ENCODE data around the gene CD244.
"Not testable (repeated sequence)": the region's sequence is repeated elsewhere in the genome, so short reads cannot be mapped to it uniquely, and the experiment has no call there.

The CD244 gene, protein sequence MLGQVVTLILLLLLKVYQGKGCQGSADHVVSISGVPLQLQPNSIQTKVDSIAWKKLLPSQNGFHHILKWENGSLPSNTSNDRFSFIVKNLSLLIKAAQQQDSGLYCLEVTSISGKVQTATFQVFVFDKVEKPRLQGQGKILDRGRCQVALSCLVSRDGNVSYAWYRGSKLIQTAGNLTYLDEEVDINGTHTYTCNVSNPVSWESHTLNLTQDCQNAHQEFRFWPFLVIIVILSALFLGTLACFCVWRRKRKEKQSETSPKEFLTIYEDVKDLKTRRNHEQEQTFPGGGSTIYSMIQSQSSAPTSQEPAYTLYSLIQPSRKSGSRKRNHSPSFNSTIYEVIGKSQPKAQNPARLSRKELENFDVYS

DNA sequence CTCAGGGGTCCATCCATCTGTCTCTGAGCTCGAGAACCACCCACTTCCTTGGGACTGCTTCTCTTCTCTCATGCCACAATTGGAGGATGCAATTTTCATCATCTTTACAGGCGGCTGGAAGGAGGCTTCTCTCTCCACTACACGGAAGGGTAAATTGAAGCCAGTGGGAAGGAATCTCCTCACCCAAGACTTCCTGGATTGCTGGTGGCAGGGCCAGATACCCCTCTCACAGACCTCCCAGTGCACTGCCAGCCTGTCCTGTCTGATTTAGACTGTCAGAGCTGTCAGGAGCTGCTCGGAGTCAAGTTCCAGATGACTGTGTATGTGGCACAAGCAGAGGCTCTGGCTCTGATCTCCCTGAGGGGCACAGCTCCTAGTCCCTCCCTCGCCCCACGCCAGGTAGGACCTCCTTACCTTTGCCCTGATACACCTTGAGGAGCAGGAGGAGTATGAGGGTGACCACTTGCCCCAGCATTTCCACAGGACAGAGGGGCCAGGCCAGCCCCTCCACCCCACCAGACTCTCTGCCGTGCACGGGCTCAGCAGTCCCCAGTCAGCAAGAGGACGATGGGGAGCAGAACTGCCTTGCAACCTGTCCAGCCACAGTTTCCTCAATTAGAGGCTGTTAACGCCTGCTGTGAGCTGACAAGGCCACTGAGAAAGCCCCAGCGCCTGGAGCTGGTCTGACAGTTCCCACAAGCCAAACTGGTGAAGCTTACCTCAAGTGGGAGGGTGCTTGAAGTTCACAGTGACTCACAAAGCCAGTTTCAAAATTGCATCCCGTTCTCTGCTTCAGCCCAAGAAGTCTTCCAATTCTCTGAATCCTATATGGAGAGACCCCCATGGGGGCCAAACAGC is at the start of gene CD244:
Gene CD244, minus strand, starts transcription at position 685 of the 858 bp plus-strand sequence. Its CDS starts 210 bp downstream, at position 475.
- FAIRE-seq: no peak
- no peak for DNase-seq (ENCODE audit: insufficient read length, low spot score)

GRCh38 chr1:160911925-160912324 is 49.2 kb upstream of the CD244 start:
- DNase-seq (ENCODE audit: insufficient read length, low spot score) (no peak), FAIRE-seq (no peak)

GRCh38 chr1:160911441-160911840 is 48.8 kb upstream of the CD244 start:
- no peak for DNase-seq (ENCODE audit: insufficient read length, low spot score)
- no peak for FAIRE-seq

DNA sequence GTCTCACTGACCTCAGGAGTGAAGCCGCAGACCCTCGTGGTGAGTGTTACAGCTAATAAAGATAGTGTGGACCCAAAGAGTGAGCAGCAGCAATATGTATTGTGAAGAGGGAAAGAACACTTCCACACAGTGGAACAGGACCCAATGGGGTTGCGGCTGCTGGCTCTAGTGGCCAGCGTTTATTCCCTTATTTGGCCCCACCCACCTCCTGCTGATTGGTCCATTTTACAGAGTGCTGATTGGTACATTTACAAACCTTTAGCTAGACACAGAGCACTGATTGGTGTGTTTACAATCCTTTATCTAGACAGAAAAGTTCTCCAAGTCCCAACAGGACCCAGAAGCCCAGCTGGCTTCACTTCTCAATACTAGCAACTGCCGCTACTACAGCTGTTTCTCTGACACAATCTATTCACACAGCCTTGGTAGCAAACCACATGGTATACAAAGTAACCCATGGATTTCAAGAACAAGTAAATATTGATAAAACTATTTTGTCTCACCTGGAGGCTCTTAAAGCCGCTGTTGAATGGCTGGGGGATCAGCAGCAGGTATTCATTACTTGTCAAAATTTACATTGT is 47.6 kb upstream of the CD244 start:
- FAIRE-seq (no peak), DNase-seq (ENCODE audit: insufficient read length, low spot score) (no peak)

DNA sequence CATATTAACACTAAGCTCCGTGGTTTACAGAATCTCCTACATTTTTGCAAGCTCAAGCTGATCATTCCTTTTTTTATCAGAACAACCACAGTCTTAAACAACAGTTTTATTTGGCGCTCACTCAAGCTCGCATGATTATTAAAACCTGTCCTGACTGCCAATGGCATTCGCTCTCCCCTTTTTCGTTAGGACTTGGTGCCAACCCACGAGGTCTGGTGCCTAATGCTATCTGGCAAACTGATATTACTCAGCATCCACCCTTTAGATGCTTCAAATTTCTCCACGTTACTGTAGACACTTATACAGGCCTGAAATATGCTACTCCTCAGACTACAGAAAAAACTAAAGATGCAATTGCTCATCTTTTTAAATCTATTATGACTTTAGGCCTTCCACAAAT is 45.3 kb upstream of the CD244 start:
- FAIRE-seq: no peak
- no peak for DNase-seq (ENCODE audit: insufficient read length, low spot score)

DNA sequence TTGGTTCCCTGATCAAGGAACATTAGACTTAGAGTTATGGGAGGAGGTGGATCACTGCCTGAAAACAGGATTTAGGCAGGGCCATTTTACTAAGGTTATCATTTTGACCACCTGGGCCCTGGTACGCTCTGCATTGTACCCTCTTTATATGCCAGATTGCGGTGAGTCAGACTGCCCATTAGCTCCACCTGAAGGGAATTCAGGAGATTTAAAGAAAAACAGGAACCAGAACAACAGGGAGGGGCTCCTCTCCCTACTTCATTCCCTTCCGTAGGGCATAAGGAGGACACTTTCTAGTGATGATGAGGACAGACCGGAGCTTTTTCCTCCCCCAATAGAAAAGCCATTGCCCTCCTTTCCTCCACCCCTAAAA is 42.9 kb upstream of the CD244 start:
- FAIRE-seq (no peak), DNase-seq (ENCODE audit: insufficient read length, low spot score) (no peak)

- DNase-seq (ENCODE audit: insufficient read length, low spot score) (no peak), FAIRE-seq (no peak)
Measured at GRCh38 chr1:160904783-160905616, 42.3 kb upstream of the CD244 start.

GRCh38 chr1:160902251-160902650 is 39.6 kb upstream of the CD244 start:
- not testable (repeated sequence) for FAIRE-seq; DNase-seq (ENCODE audit: insufficient read length, low spot score)

DNA sequence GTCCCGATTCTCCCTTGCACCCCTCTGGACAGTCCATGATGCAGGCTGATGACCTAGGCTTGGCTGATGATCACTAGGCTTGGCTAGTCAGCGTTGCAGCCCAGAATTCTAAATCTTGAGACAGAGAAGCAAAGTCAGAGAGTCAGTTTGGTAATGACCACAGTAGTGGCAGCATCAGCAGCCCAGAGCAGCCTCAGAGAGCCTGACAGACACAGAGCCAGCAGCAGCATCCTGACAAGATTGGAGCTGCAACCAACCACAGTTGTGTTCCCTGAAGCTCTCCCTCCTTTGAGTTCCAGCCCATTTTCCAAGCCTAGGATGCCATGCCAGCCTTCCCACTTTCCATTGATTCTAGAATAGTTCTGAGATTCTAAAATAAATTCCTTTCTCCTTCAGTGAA is 39.1 kb upstream of the CD244 start:
- FAIRE-seq: no peak
- DNase-seq (ENCODE audit: insufficient read length, low spot score): no peak

- FAIRE-seq: not testable (repeated sequence)
Measured at GRCh38 chr1:160900683-160901082, 38.0 kb upstream of the CD244 start.

DNA sequence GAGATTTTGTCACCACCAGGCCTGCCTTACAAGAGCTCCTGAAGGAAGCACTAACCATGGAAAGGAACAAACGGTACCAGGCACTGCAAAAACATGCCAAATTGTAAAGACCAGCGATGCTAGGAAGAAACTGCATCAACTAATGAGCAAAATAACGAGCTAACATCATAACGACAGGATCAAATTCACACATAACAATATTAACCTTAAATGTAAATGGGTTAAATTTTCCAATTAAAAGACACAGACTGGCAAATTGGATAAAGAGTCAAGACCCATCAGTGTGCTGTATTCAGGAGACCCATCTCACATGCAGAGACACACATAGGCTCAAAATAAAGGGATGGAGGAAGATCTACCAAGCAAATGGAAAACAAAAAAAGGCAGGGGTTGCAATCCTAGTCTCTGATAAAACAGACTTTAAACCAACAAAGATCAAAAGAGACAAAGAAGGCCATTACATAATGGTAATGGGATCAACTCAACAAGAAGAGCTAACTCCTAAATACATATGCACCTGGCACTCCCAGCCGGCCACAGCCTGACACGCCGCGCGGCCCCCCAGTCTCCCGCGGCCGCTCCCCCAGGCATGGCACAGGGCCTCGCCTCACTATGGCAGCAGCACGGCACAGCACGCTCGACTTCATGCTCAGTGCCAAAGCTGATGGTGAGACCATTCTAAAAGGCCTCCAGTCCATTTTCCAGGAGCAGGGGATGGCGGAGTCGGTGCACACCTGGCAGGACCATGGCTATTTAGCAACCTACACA is 31.9 kb upstream of the CD244 start:
- FAIRE-seq; DNase-seq (ENCODE audit: insufficient read length, low spot score): not testable (repeated sequence)

More at GRCh38 chr1:160900683-160901082, 38.0 kb upstream of the CD244 start:
- not testable (repeated sequence) for DNase-seq (ENCODE audit: insufficient read length, low spot score)

- DNase-seq (ENCODE audit: insufficient read length, low spot score) (no peak), FAIRE-seq (no peak)
Measured at GRCh38 chr1:160891474-160891873, 28.8 kb upstream of the CD244 start.

DNA sequence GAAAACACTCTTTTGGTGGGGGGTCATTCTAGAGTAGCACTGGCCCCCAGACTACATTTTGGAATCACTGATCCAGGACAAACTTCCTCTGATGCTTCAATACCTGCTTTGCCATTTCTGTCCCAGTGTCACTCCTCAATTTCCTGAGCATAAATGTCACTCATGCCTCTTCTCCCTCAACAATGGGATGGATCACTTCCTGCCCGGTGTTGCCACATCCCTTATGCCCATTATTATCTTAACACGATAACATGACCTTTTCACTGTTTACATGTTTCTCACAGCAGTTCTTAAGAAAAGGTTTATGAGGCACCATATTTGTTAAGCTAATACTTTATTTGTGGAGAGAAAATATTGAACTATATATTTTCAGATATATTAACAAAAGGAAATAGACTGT is 26.2 kb upstream of the CD244 start:
- DNase-seq (ENCODE audit: insufficient read length, low spot score) (no peak), FAIRE-seq (no peak)

GRCh38 chr1:160887071-160887470 is 24.4 kb upstream of the CD244 start:
- FAIRE-seq (no peak), DNase-seq (ENCODE audit: insufficient read length, low spot score) (no peak)

GRCh38 chr1:160885042-160885441 is 22.4 kb upstream of the CD244 start, which contains the start of gene ITLN1:
Gene ITLN1, minus strand, starts transcription at chr1:160885180. Its CDS starts 303 bp downstream, at chr1:160884877.
- FAIRE-seq: no peak
- DNase-seq (ENCODE audit: insufficient read length, low spot score): no peak

- DNase-seq (ENCODE audit: insufficient read length, low spot score) (no peak), FAIRE-seq (no peak)
Measured at GRCh38 chr1:160884579-160884978, 21.9 kb upstream of the CD244 start.

- no peak for DNase-seq (ENCODE audit: insufficient read length, low spot score)
- no peak for FAIRE-seq
Measured at GRCh38 chr1:160883581-160884513, 21.2 kb upstream of the CD244 start.

- DNase-seq (ENCODE audit: insufficient read length, low spot score) (no peak), FAIRE-seq (no peak)
Measured at GRCh38 chr1:160882582-160882981, 19.9 kb upstream of the CD244 start.

GRCh38 chr1:160881264-160881663 is 18.6 kb upstream of the CD244 start:
- not testable (repeated sequence) for FAIRE-seq; DNase-seq (ENCODE audit: insufficient read length, low spot score)

Data from HTR-8/SVneo (cell line).